K562 (cell line): ENCODE data around the gene CCDC27. TPM values are rescaled to one million over a fixed set of nuclear protein-coding genes. Genes with fewer than 3 reads are reported as not detected.

ENCODE experiments used
- ATF7 ChIP-seq: fragments of 450-650 bp; IDR thresholded peaks from 2 replicates; pipeline ENCODE4 v1.7.1; 2014; ENCODE audit warnings: mild to moderate bottlenecking, moderate library complexity
- CBFA2T3 ChIP-seq: fragments of 450-650 bp; IDR thresholded peaks from 2 replicates; pipeline ENCODE4 v1.6.1; 2017
- DDX20 ChIP-seq: fragments of 450-650 bp; IDR thresholded peaks from 2 replicates; pipeline ENCODE4 v1.6.1; 2016; ENCODE audit warnings: missing genetic modification characterization, low read depth, mild to moderate bottlenecking, missing compliant biosample characterization, moderate library complexity
- ELK1 ChIP-seq: sonication (generic); formaldehyde crosslinking; IDR thresholded peaks from 2 replicates; pipeline ENCODE4 v1.8.1; 2022; ENCODE audit warnings: missing genetic modification reagents
- ETS2 ChIP-seq: IDR thresholded peaks from 2 replicates; pipeline ENCODE4 v1.6.1; 2016; ENCODE audit warnings: borderline replicate concordance, missing genetic modification characterization, mild to moderate bottlenecking, moderate library complexity, missing compliant biosample characterization; ENCODE audit not compliant: poor library complexity, severe bottlenecking
- GATAD2B ChIP-seq: fragments of 450-650 bp; IDR thresholded peaks from 2 replicates; pipeline ENCODE4 v1.6.1; 2017; ENCODE audit warnings: mild to moderate bottlenecking, borderline replicate concordance
- GTF2B ChIP-seq: IDR thresholded peaks from 2 replicates; pipeline ENCODE4 v1.6.1; 2011; ENCODE audit not compliant: insufficient read length; ENCODE audit errors: extremely low read depth
- GTF2F1 ChIP-seq: IDR thresholded peaks from 2 replicates; pipeline ENCODE4 v1.6.1; 2011; ENCODE audit warnings: low read depth, low read length, improper control_type of control experiment
- KLF13 ChIP-seq: fragments of 450-650 bp; IDR thresholded peaks from 2 replicates; pipeline ENCODE4 v1.6.1; 2016; ENCODE audit warnings: missing genetic modification characterization, low read depth, mild to moderate bottlenecking, missing compliant biosample characterization, moderate library complexity, borderline replicate concordance
- NCOA2 ChIP-seq, 2 experiments: fragments of 450-650 bp; IDR thresholded peaks; 2 replicates each; pipeline ENCODE4 v1.6.1; 2018; ENCODE audit warnings: mild to moderate bottlenecking in 2 of 2, moderate library complexity in 1 of 2; ENCODE audit not compliant: partially characterized antibody in 2 of 2
- RFX7 ChIP-seq: fragments of 250-450 bp; sonication (Bioruptor Pico); IDR thresholded peaks from 2 replicates; pipeline ENCODE4 v1.5.1; 2021; ENCODE audit warnings: mild to moderate bottlenecking
- SMARCA5 ChIP-seq: fragments of 450-650 bp; IDR thresholded peaks from 2 replicates; pipeline ENCODE4 v1.6.1; 2016
- ZNF165 ChIP-seq: fragments of 250-450 bp; sonication (Bioruptor Pico); IDR thresholded peaks from 2 replicates; pipeline ENCODE4 v1.4.0; 2020; ENCODE audit warnings: borderline replicate concordance
- ZNF444 ChIP-seq: fragments of 250-450 bp; sonication (Bioruptor Pico); IDR thresholded peaks from 2 replicates; pipeline ENCODE4 v1.4.0; 2020; ENCODE audit warnings: mild to moderate bottlenecking, moderate library complexity
- ZNF583 ChIP-seq: fragments of 250-450 bp; sonication (Bioruptor Pico); IDR thresholded peaks from 2 replicates; pipeline ENCODE4 v1.4.0; 2020
- polyA plus RNA-seq, 8 experiments: library from polyadenylated mRNA; depleted of rRNA in 4 of 8; stranded (reverse) in 5 of 8; unstranded in 3 of 8; fragments of >200 nt; fragmentation: Nextera tagmentation in 2 of 8; fragmentation: Illumina TruSeq in 1 of 8; extraction: Ambion mirVana in 2 of 8; extraction: Trizol in 1 of 8; gene quantifications; 2 replicates each; pipeline versions ENCODE4 v1.2.1 to v1.2.3, GENCODE V29; 2011 to 2014; ENCODE audit warnings: inconsistent platforms in 1 of 8, missing spikeins in 1 of 8
- total RNA-seq, 7 experiments: library from RNA; depleted of rRNA in 6 of 7; stranded (reverse); fragments of >200 nt in 6 of 7; fragmentation: Illumina TruSeq in 2 of 7; extraction: Trizol in 2 of 7; gene quantifications; 2 replicates each; pipeline versions ENCODE4 v1.2.1 to v1.2.3, GENCODE V29; 2011 to 2021; ENCODE audit warnings: low replicate concordance in 1 of 7
- TF ChIP-seq, protein P1 (sequence below): sonication (generic); formaldehyde crosslinking; IDR thresholded peaks from 2 replicates; pipeline ENCODE4 v1.4.0; 2020; ENCODE audit warnings: mild to moderate bottlenecking, missing genetic modification reagents
- TF ChIP-seq, protein P2 (sequence below): fragments of 250-450 bp; sonication (Bioruptor Pico); IDR thresholded peaks from 2 replicates; pipeline ENCODE4 v1.4.0; 2020
- TF ChIP-seq, protein P3 (sequence below), 2 experiments: fragments of 450-650 bp in 1 of 2; sonication (generic) in 1 of 2; formaldehyde crosslinking in 1 of 2; IDR thresholded peaks in 1 of 2; conservative IDR thresholded peaks in 1 of 2; 2 replicates each; pipeline versions ENCODE4 v1.6.1 to v1.8.1; 2016 to 2023; ENCODE audit warnings: mild to moderate bottlenecking in 2 of 2, moderate library complexity in 2 of 2, inconsistent platforms in 1 of 2, missing genetic modification reagents in 1 of 2

The CCDC27 gene
- total and polyA plus RNA-seq, 9 of the 15 experiments (the other 6 are each of a cell fraction or from before 2014, with no cell fraction given), result 0.01 to 0.04 TPM; not detected in 7

GRCh38 chr1:3776231-3776961 lies 24.1 kb downstream of the CCDC27 start (continued):
- TF ChIP-seq, protein P1, sequence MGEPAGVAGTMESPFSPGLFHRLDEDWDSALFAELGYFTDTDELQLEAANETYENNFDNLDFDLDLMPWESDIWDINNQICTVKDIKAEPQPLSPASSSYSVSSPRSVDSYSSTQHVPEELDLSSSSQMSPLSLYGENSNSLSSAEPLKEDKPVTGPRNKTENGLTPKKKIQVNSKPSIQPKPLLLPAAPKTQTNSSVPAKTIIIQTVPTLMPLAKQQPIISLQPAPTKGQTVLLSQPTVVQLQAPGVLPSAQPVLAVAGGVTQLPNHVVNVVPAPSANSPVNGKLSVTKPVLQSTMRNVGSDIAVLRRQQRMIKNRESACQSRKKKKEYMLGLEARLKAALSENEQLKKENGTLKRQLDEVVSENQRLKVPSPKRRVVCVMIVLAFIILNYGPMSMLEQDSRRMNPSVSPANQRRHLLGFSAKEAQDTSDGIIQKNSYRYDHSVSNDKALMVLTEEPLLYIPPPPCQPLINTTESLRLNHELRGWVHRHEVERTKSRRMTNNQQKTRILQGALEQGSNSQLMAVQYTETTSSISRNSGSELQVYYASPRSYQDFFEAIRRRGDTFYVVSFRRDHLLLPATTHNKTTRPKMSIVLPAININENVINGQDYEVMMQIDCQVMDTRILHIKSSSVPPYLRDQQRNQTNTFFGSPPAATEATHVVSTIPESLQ (CRISPR knock-in tag), result no peak
- no peak for TF ChIP-seq GTF2F1
- TF ChIP-seq RFX7 (CRISPR knock-in tag), result no peak
- peak; percentile 70; the same call in 1 of the 2 replicates for TF ChIP-seq SMARCA5
- no peak for TF ChIP-seq GATAD2B
- TF ChIP-seq GTF2B, result no peak
- TF ChIP-seq ATF7, result no peak
- TF ChIP-seq, protein P2, sequence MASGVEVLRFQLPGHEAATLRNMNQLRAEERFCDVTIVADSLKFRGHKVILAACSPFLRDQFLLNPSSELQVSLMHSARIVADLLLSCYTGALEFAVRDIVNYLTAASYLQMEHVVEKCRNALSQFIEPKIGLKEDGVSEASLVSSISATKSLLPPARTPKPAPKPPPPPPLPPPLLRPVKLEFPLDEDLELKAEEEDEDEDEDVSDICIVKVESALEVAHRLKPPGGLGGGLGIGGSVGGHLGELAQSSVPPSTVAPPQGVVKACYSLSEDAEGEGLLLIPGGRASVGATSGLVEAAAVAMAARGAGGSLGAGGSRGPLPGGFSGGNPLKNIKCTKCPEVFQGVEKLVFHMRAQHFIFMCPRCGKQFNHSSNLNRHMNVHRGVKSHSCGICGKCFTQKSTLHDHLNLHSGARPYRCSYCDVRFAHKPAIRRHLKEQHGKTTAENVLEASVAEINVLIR (CRISPR knock-in tag), result no peak
- TF ChIP-seq ZNF583 (CRISPR knock-in tag), result no peak
- TF ChIP-seq ZNF165 (CRISPR knock-in tag), result no peak
- TF ChIP-seq DDX20 (tag), result no peak
- no peak for TF ChIP-seq ELK1
- TF ChIP-seq, protein P3, sequence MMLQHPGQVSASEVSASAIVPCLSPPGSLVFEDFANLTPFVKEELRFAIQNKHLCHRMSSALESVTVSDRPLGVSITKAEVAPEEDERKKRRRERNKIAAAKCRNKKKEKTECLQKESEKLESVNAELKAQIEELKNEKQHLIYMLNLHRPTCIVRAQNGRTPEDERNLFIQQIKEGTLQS (IDR thresholded peaks at IDR 0.05), result no peak
- TF ChIP-seq, protein P3 (CRISPR knock-in tag; conservative IDR thresholded peaks at IDR 0.05), result no peak
- no peak for TF ChIP-seq ZNF444
- no peak for TF ChIP-seq ETS2 (tag)
- no peak for TF ChIP-seq CBFA2T3
- no peak for TF ChIP-seq NCOA2 (IDR thresholded peaks at IDR 0.05; ENCODE audit: partially characterized antibody in 2 of 2)
- no peak for TF ChIP-seq KLF13 (tag)
